Measurements from ENCODE around the gene TBC1D20.
A peak's percentile ranks its signal among the peaks of the same experiment; 100 is the strongest.

TBC1D20 gene

DNA sequence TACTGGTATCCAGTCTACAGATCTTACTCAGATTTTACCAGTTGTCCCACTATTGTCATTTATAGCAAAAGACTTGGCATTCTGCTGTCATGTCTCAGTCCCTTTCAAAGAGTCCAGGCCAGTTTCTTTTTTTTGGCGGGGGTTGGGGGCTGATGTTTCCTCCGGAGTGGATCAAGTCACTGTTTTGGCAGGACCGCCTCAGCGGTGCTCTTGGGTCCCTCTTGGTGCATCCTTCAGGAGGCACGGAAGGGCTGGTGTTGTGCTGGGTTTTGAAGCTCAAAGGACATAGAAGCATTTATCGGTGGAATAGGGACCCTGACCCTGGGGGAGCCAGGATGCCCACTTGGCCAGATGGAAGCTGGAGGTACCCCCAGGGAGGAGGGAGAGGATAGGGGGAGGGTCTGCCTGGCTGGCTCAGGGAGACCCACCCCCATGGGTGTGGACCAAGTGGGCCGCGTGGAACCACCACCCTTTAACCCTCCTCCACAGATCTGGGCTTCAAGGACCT lies 43.4 kb downstream of the TBC1D20 start:
- DNase-seq (ENCODE audit: low read depth), result no peak
- no peak overlapping the region for H3K4me3 ChIP-seq (ENCODE audit: low read depth, low read length)
- TF ChIP-seq CTCF (IDR thresholded peaks at IDR 0.05; ENCODE audit: low read depth, low read length), result no peak
- TF ChIP-seq MAX (IDR thresholded peaks at IDR 0.05; ENCODE audit: low read depth, low read length), result no peak
- no peak for TF ChIP-seq MYC (IDR thresholded peaks at IDR 0.05; ENCODE audit: low read depth, low read length)
- no peak for TF ChIP-seq POLR2A (IDR thresholded peaks at IDR 0.05; ENCODE audit: extremely low read depth, insufficient read length)

DNA sequence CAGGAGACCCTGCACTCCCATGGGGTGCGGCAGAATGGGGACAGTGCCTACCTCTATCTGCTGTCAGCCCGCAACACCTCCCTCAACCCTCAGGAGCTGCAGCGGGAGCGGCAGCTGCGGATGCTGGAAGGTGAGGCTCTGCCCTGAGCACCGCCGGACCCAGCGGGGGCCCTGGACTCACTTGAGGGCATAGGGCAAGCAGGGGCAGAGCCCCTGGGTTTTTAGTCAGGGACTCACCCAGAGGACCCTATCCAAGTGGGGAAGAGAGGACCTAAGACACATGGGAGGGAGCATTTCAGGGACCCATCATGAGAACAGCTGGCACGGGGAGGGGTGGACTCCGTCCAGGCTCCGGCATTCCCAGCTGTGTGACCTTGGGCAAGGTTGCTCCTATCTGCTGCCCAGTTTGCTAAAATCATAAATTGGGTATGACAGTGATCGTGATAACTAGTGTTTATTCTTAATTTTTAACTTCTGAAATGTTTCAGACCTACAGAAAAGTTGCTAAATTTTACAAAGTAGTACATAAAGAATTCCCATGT lies 44.5 kb downstream of the TBC1D20 start:
- DNase-seq (ENCODE audit: low read depth), result no peak
- no peak overlapping the region for H3K4me3 ChIP-seq (ENCODE audit: low read depth, low read length)
- no peak for TF ChIP-seq MYC (IDR thresholded peaks at IDR 0.05; ENCODE audit: low read depth, low read length)
- TF ChIP-seq POLR2A (IDR thresholded peaks at IDR 0.05; ENCODE audit: extremely low read depth, insufficient read length), result no peak
- TF ChIP-seq CTCF (IDR thresholded peaks at IDR 0.05; ENCODE audit: low read depth, low read length), result no peak
- no peak for TF ChIP-seq MAX (IDR thresholded peaks at IDR 0.05; ENCODE audit: low read depth, low read length)

DNA sequence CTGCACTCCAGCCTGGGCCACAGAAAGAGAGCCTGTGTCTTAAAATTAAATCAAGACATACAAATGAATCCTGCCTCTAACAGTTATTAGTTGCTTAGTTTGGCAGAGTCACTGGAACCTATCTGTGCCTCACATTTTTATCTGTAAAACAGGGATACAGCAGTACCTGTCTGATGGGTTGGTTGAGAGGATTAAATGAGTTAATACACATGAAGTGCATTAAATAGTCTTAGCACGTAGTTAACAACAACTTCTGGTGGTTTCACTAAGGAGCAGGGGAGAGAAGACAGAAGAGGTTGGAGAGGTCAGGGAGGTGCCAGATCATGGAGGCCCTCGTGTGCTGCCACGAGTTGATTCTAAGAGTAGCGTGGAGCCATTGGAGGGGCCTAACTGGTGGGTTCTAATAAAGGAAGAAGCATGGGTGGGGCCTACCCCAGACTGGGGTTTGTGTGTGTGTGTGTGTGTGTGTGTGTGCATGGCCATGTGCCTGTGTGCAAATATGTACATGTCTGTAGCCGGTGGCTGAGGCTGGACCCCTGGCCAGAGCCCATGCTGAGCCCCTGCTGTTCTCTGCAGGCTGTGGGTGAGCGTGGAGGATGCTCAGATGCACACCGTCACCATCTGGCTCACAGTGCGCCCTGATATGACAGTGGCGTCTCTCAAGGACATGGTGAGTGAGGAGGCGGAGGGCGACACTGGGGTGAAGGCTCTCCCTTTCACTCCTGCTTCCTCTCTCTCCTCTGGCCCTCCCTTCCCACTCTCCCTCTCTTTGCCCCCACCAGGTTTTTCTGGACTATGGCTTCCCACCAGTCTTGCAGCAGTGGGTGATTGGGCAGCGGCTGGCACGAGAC lies 45.2 kb downstream of the TBC1D20 start:
- TF ChIP-seq CTCF (IDR thresholded peaks at IDR 0.05; ENCODE audit: low read depth, low read length) (no peak), MYC (IDR thresholded peaks at IDR 0.05; ENCODE audit: low read depth, low read length) (no peak), MAX (IDR thresholded peaks at IDR 0.05; ENCODE audit: low read depth, low read length) (no peak), POLR2A (IDR thresholded peaks at IDR 0.05; ENCODE audit: extremely low read depth, insufficient read length) (no peak)
- no peak overlapping the region for H3K4me3 ChIP-seq (ENCODE audit: low read depth, low read length)
- no peak for DNase-seq (ENCODE audit: low read depth)

DNA sequence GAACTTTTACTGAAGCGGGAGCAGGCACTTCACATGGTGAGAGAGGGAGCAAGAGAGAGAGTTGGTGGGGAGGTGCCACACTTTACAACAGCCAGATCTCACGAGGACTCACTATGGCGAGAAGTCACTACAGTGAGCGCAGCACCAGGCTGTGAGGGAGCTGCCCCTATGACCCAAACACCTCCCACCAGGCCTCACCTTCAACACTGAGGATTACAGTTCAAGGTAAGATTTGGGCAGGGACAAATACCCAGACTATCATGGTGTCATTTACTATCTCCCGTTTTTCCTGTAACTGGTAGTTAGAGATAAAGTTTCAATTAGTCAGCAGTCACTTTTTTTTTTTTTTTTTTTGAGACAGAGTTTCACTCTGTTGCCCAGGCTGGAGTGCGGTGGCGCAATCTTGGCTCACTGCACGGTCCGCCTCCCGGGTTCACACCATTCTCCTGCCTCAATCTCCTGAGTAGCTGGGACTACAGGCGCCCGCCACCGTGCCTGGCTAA lies 46.5 kb downstream of the TBC1D20 start:
- DNase-seq (ENCODE audit: low read depth), result peak; percentile 38
- TF ChIP-seq MAX (IDR thresholded peaks at IDR 0.05; ENCODE audit: low read depth, low read length) (no peak), POLR2A (IDR thresholded peaks at IDR 0.05; ENCODE audit: extremely low read depth, insufficient read length) (no peak), CTCF (IDR thresholded peaks at IDR 0.05; ENCODE audit: low read depth, low read length) (no peak)
- H3K4me3 ChIP-seq (ENCODE audit: low read depth, low read length), result no peak overlapping the region

DNA sequence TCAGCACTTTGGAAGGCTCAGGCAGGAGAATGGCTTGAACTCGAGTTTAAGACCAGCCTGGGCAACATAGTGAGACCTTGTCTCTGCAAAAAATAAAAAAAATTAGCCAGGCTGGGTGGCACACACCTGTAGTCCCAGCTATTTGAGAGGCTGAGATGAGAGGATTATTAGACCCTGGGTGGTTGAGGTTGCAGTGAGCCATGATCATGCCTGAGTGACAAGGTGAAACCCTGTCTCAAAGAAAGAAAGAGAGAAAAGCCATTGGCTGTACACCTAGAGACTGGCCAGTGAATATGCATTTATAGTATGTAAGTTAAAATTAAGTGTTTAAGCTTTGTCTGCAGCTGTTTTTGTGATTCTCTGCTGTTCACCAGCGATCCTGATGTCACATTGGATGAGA lies 48.2 kb downstream of the TBC1D20 start:
- H3K4me3 ChIP-seq (ENCODE audit: low read depth, low read length), result no peak overlapping the region
- no peak for DNase-seq (ENCODE audit: low read depth)
- TF ChIP-seq CTCF (IDR thresholded peaks at IDR 0.05; ENCODE audit: low read depth, low read length) (no peak), MAX (IDR thresholded peaks at IDR 0.05; ENCODE audit: low read depth, low read length) (no peak), MYC (IDR thresholded peaks at IDR 0.05; ENCODE audit: low read depth, low read length) (no peak), POLR2A (IDR thresholded peaks at IDR 0.05; ENCODE audit: extremely low read depth, insufficient read length) (no peak)
